GM18517 (cell line): Measurements from ENCODE around the gene RAX2.
"Not testable (repeated sequence)": the region's sequence is repeated elsewhere in the genome, so short reads cannot be mapped to it uniquely, and the experiment has no call there.

Source experiments
- ATAC-seq: cut with Tn5 transposase; IDR thresholded peaks from one replicate; pipeline ENCODE4 v1.9.1; 2021; ENCODE audit warnings: mild to moderate bottlenecking, moderate library complexity; ENCODE audit not compliant: unreplicated experiment

Gene RAX2

DNA sequence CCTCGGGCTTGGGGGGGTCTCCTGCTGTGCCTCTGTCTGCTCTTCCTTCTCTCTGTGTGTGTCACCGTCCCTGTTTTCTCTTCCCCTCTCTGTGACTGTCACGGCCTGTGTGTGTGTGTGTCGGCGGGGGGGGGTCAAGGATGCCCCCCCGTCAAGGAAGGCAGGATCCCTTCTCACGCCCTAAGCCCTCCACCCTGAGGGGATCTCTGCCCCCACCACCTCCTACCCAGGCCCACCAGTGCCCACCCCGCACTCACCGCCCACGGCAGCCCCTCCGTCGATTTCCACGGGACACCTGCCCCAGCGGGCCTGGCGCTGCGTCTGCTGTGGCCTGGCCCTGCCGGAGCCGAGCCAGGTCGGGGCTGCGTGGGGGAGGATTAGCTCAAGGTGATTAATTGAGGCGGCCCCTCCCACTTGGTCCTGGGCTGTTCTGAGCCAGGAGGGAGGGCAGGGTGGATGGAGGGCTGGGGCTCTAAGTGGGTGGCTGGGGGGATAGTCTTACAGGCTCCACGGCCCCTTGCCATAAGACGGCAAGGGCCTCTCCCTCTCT is at the start of gene RAX2:
Gene RAX2, minus strand, starts transcription at position 323 of the 550 bp plus-strand sequence. CDS start 486 bp downstream, outside the sequence.
- ATAC-seq: no peak

GRCh38 chr19:3821156-3821555 is 49.1 kb upstream of the RAX2 start:
- ATAC-seq: no peak

- ATAC-seq: no peak
Observed at GRCh38 chr19:3819989-3820388, 48.0 kb upstream of the RAX2 start.

DNA sequence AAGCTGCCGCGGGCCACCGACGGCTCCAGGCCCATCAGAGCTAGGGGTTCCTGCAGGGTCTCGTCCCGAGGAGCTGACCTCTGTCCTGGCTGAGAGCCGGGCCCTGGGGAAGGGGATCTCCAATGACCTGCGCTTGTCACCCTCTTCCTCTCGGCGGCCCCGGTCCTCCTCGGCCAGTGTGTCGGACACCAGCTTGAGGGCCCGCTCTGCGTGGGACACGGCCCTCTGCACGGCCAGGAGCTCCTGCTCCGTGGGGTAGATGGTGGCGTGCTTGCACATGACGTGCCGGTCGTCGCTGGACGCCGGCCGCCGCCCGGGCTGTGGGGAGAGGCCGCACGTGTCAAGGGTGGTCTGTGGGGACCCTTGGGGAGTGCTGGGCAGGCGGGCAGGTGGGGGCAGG is 46.9 kb upstream of the RAX2 start:
- no peak for ATAC-seq

DNA sequence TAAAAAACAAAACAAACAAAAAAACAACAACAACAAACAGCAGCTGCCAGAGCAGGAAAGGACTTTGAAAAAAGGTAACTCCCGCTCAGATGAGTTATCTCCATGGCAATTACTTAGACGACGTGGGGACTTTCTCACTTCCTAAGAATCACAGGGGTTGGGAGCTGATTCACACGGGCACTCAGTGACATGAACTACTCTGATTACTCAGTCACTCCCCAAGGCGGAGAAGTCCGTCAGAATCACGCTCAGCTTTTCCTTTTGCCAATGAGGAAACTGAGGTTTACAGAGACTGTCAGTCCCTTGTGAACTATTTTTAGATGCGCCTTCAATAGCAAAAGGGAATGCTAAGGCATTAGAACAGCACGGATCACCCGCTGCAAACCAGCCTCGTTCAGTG is 46.4 kb upstream of the RAX2 start:
- ATAC-seq: no peak

GRCh38 chr19:3817761-3818160 is 45.7 kb upstream of the RAX2 start:
- no peak for ATAC-seq

DNA sequence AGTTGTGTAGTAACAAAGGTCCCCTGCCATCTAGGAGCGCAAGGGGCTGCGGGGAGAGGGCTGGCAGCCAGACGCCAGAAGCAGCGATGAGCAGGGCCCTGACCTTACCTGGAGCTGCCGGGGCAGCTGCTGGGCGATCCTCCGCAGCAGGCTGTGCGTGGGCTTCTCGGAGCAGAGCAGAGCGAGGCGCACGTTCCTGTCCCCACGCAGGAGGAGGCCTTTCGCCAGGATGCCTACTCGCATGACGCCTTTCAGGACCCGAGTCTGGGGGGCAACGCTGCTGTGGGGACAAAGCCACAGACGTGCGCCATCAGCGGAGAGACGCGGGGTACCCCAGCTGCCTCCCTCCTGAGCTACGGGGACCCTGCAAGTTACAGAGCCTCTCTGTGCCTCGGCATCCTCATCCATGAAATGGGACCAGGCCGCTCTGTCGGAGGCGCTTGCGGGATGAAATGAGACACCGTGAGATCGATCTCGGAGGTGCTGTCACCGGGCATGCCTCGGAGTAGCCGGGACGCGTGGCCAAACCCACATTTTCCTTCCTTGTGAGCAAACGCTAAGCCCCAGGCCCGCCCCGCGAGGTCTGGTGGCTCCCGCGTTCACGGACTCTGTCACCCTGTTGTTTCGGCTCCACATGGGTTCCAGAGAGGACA is 44.7 kb upstream of the RAX2 start:
- ATAC-seq: no peak

DNA sequence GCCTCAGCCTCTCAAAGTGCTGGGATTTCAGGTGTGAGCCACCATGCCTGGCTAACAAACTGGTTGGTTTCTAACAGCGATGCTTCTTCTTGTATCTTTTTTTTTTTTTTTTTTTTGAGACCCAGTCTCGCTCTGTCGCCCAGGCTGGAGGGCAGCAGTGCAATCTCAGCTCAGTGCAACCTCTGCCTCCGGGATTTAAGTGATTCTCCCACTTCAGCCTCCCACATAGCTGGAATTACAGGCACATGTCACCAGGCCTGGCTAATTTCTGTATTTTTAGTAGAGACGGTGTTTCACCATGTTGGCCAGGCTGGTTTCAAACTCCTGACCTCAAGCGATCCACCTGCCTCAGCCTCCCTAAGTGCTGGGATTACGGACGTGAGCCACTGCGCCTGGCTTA is 44.1 kb upstream of the RAX2 start:
- ATAC-seq: not testable (repeated sequence)

- no peak for ATAC-seq
Observed at GRCh38 chr19:3814648-3815047, 42.6 kb upstream of the RAX2 start.

DNA sequence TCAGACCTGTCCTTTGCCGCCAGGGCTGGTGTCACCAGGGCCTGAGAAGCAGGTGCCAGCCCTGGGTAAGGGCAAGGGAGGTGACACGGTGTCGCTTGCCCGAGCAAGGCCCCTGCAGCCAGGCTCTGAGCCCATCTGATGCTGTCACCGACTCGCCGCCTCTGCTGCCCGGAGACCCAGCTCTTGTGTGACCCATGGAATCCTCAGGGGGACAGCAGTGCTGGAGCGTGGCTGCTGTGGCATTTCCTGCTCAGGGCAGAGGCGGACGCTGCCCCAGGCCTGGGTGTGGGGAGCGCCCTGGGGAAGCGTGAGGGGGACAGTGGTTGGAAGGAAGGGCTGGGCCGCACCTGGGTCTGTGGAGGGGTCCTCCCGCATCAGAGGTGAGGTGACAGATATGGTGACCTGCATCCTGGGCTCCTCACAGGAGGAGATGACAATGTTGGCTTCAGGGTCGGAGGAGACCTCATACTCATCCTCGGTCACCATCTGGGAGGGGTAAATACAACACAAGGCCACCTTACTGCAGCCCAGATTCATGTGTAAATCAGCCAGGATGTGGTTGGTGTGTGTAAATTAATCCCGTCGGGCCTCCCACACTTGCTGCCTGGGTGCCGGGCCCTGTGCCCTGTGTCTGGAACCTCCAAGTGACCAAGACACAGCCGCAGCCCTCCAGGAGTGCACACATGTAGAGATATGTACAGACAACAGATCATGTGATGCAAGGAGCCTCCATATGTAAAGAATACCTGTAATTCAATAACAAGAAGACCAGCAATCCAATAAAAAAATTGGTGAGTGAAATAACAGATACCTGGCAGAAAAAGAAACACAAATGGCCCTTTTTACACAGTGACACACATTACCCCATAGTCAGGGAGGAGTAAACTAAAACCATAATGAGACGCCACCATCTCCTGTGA is 41.7 kb upstream of the RAX2 start:
- no peak for ATAC-seq

DNA sequence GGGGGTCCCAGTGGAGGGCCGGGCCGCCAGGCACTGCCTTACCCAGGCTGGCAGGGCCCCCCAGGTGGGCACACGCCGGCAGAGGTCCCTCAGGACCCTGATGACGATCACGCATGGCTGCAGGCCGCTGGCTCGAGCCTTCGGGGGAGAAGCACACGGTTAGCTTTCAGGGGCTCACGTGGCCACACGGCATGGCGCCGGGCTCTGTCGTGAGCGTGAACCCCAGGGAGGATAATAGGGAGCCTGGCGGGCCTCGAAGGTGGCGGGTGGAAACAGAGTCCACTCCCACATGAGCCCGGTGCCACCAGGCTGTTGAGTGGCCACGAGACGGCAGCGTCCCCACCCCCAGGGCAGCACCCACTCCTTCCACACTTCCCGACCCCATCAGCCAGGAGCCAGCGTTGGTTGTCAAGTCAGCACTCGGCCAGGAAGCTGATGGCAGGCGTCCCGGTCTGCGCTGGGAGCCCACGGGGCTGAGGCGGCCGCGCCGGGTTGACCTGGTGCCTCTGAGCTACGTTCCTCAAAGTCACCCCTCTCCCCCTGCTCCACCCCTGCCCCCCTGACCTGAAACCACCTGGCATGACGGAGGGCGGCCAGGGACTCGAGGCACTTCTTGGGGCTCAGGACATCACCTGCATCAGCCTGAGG is 38.8 kb upstream of the RAX2 start:
- no peak for ATAC-seq

GRCh38 chr19:3809881-3810707 is 38.1 kb upstream of the RAX2 start:
- no peak for ATAC-seq

DNA sequence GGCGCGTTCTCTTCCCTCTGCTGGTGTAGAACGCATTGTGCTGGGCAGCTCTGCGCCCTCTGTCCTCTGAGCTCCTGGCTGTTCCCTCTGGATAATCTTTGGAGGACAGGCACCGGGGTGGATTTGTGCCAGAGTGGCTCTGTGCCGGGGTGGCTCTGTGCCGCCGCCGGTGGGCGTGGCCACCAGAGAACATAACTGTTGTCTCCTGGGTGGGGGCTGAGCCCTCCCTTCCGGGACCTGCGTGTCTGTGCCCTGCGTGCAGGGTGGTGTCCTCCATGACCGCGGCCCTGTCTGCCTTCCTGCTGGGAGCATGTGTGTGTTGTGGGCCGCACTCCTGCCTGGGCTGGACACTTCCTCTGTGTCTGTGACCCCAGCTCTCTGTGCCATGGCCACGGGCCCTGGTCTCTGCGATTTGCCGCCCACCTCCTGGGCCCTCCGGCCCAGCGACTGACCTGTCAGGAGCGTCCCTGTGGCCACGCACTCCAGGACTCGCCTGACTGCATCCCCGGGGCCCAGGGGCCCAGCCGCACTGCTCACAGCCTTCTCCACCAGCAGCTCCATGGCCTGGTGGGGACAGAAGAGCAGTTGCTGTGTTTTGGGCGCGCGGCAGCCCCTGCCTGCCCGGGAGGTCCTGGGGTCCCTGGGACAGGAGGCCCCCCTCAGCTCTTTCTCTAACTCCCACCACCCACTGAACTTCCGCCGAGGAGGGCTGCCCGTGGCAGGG is 36.6 kb upstream of the RAX2 start:
- ATAC-seq: no peak

GRCh38 chr19:3807574-3808354 is 35.7 kb upstream of the RAX2 start:
- ATAC-seq: no peak

DNA sequence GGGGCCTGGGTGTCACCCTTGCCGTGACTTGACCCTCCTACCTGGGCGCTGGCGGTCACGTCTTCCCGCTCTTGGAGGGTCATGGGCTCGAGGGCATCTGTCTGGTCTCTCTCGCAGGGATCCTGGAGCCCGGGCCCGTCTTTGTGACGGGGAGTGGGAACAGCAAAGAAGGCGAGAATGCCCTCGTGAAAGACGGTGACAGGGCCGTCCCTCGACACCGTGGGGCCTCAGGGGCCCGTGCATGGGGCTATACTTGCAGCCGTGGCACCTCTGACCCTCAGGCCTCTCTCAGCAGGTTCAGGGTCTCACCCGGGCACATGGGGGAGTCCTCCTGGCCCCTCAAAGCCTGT is 35.1 kb upstream of the RAX2 start:
- ATAC-seq: no peak

- no peak for ATAC-seq
Observed at GRCh38 chr19:3805859-3806258, 33.8 kb upstream of the RAX2 start.

DNA sequence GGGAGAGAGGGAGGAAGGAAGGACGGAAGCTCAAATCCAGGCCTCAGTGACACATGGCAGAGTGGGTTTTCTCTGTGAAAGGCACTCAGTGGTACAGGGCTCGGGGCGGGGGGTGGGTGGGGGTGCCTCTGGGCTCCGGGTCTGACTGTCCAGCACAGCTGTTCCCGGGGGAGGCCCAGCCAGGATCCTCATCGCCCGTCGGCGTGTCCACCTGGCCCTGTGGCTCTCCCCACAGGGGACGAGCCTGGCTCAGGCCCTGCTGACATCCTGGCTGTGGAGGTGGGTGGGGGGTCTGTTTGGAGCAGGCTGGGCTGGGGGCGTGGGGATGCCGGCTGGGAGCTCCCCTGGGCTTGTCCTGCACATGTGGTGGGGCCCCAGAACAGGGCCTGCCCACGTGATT is 32.4 kb upstream of the RAX2 start:
- ATAC-seq: no peak

GRCh38 chr19:3803986-3804385 is 32.0 kb upstream of the RAX2 start:
- no peak for ATAC-seq
